Measurements from ENCODE around the gene RRAGB. TPM values are rescaled to one million over a fixed set of nuclear protein-coding genes. Genes with fewer than 3 reads are reported as not detected.

Gene RRAGB
- polyA plus RNA-seq, 3 donors, result 8.7 to 27.8 (median 16.3) TPM

GRCh38 chrX:55731826-55732225 lies 14.3 kb downstream of the RRAGB start:
- peaks cover 0 to 10% (median 4%) of the 10 kb centered on the region in 7 donors for H3K9me3 Mint-ChIP-seq
- H3K79me2 ChIP-seq (ENCODE audit: insufficient read depth, low read length), result no peaks in the 10 kb centered on the region
- WGBS (ENCODE audit: insufficient coverage), result no CpG with 5 or more reads among the region's 2 CpGs
- H3K4me1 ChIP-seq (ENCODE audit: control insufficient read depth in 1 of 2, insufficient read depth in 2 of 2, low read length in 2 of 2), result no peaks in the 10 kb centered on the region
- H3K9ac ChIP-seq (ENCODE audit: insufficient read depth, low read length, poor library complexity, severe bottlenecking), result no peak overlapping the region
- no peaks in the 10 kb centered on the region for H3K4me1 Mint-ChIP-seq
- H3K27me3 ChIP-seq (ENCODE audit: control insufficient read depth in 2 of 2, insufficient read depth in 2 of 2, low read length in 2 of 2), result no peaks in the 10 kb centered on the region
- no peaks in the 10 kb centered on the region for H3K27me3 Mint-ChIP-seq (ENCODE audit: low read depth in 3 of 3)
- H3K4me2 ChIP-seq (replicated peaks; ENCODE audit: extremely low read depth, low read length, poor library complexity, severe bottlenecking), result no peak overlapping the region
- intact Hi-C loops (cut with micrococcal nuclease), result loop anchor here in 1 of 2 donors (10.0 kb wide), 1 partner anchor 1177 kb away; no protein-coding TSS in a partner anchor
- peaks cover 52 to 95% of the 10 kb centered on the region in 2 donors for H3K36me3 ChIP-seq (replicated peaks in 1 of 2; ENCODE audit: control insufficient read depth in 1 of 2, insufficient read depth in 2 of 2, low read length in 2 of 2)
- no peak for TF ChIP-seq CTCF (IDR thresholded peaks at IDR 0.05)
- peaks cover 58 to 65% of the 10 kb centered on the region in 2 donors for H3K36me3 Mint-ChIP-seq
- H3K4me3 ChIP-seq (replicated peaks in 1 of 3; ENCODE audit: low read depth in 2 of 3, low read length in 3 of 3), result no peak overlapping the region
- no peaks in the 10 kb centered on the region for H3K9me3 ChIP-seq (replicated peaks in 1 of 2; ENCODE audit: control insufficient read depth in 1 of 2, insufficient read depth in 1 of 2, low read length in 2 of 2)
- H2AFZ ChIP-seq (ENCODE audit: insufficient read depth, low read depth, low read length, poor library complexity, severe bottlenecking), result no peak overlapping the region
- H3K4me3 Mint-ChIP-seq, result no peak overlapping the region
- H3K27ac ChIP-seq (ENCODE audit: low read depth in 1 of 2, low read length in 2 of 2), result no peak overlapping the region
- no peak for DNase-seq
- no peaks in the 10 kb centered on the region for H4K20me1 ChIP-seq (ENCODE audit: insufficient read depth, low read length)
- no peak overlapping the region for H3K27ac Mint-ChIP-seq

DNA sequence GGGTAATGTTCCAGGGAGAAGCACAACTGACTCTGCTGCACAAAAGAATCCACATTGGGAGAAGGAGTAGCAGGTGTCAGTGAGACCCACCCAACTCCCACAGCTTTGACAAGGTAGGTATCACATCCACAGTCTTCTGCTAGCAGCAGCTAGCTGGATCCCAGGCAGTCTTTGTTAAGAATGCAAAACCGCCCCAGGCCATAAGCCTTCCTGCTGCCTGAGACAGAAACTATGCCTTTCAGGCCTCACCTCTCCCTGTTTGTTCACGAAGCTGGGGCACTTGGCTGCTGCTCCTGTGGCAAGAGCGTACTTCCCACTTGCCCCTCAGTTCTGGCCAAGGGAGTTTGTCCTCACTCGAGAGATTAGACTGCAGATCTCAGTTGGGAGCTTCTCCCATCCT lies 21.4 kb downstream of the RRAGB start:
- Histone ChIP-seq H3K9ac (ENCODE audit: insufficient read depth, low read length, poor library complexity, severe bottlenecking) (no peak overlapping the region), H3K4me1 (ENCODE audit: control insufficient read depth in 1 of 2, insufficient read depth in 2 of 2, low read length in 2 of 2) (no peaks in the 10 kb centered on the region), H3K79me2 (ENCODE audit: insufficient read depth, low read length) (no peaks in the 10 kb centered on the region), H3K4me3 (replicated peaks in 1 of 3; ENCODE audit: low read depth in 2 of 3, low read length in 3 of 3) (no peak overlapping the region), H3K9me3 (replicated peaks in 1 of 2; ENCODE audit: control insufficient read depth in 1 of 2, insufficient read depth in 1 of 2, low read length in 2 of 2) (no peaks in the 10 kb centered on the region), H3K4me2 (replicated peaks; ENCODE audit: extremely low read depth, low read length, poor library complexity, severe bottlenecking) (no peak overlapping the region), H3K27ac (ENCODE audit: low read depth in 1 of 2, low read length in 2 of 2) (no peak overlapping the region), H2AFZ (ENCODE audit: insufficient read depth, low read depth, low read length, poor library complexity, severe bottlenecking) (no peak overlapping the region), H3K27me3 (ENCODE audit: control insufficient read depth in 2 of 2, insufficient read depth in 2 of 2, low read length in 2 of 2) (no peaks in the 10 kb centered on the region), H3K36me3 (replicated peaks in 1 of 2; ENCODE audit: control insufficient read depth in 1 of 2, insufficient read depth in 2 of 2, low read length in 2 of 2) (peaks cover 54 to 80% of the 10 kb centered on the region in 2 donors), H4K20me1 (ENCODE audit: insufficient read depth, low read length) (no peaks in the 10 kb centered on the region)
- H3K36me3 Mint-ChIP-seq, result peaks cover 60 to 72% of the 10 kb centered on the region in 2 donors
- peaks cover 0 to 5% (median 1%) of the 10 kb centered on the region in 3 donors for H3K27me3 Mint-ChIP-seq (ENCODE audit: low read depth in 3 of 3)
- no peak for TF ChIP-seq CTCF (IDR thresholded peaks at IDR 0.05)
- H3K4me1 Mint-ChIP-seq, result no peaks in the 10 kb centered on the region
- intact Hi-C loops (cut with micrococcal nuclease), result loop anchor here in 1 of 2 donors (10.0 kb wide), 1 partner anchor 1184 kb away; no protein-coding TSS in a partner anchor
- H3K4me3 Mint-ChIP-seq, result no peak overlapping the region
- no peak for DNase-seq
- WGBS (ENCODE audit: insufficient coverage), result 97% methylated on average over 3 of the region's 4 CpGs
- H3K9me3 Mint-ChIP-seq, result peaks cover 0 to 6% (median 2%) of the 10 kb centered on the region in 7 donors
- no peak overlapping the region for H3K27ac Mint-ChIP-seq

Data from CD14-positive monocyte (primary cell).